A549 (cell line): ENCODE data around the gene IL18BP.

Experiments
- CHD4 ChIP-seq: fragments of 200-600 bp; sonication (generic); IDR thresholded peaks from 2 replicates; pipeline ENCODE4 v1.6.1; 2016; ENCODE audit warnings: antibody characterized with exemption, mild to moderate bottlenecking, borderline replicate concordance
- CTCF ChIP-seq: fragments of >200 bp; sonication (Bioruptor Twin); formaldehyde crosslinking; IDR thresholded peaks from 3 replicates; pipeline ENCODE4 v1.5.1; 2016
- KDM5A ChIP-seq: fragments of 200-600 bp; sonication (generic); IDR thresholded peaks from 2 replicates; pipeline ENCODE4 v1.6.1; 2016; ENCODE audit warnings: antibody characterized with exemption, mild to moderate bottlenecking
- TF ChIP-seq, protein P1 (sequence below): fragments of 250-450 bp; sonication (Bioruptor Pico); IDR thresholded peaks from 2 replicates; pipeline ENCODE4 v1.5.0; 2021; ENCODE audit warnings: mild to moderate bottlenecking, moderate library complexity, borderline replicate concordance

GRCh38 chr11:72005347-72006260 is 6.9 kb downstream of the IL18BP start:
- TF ChIP-seq, protein P1, sequence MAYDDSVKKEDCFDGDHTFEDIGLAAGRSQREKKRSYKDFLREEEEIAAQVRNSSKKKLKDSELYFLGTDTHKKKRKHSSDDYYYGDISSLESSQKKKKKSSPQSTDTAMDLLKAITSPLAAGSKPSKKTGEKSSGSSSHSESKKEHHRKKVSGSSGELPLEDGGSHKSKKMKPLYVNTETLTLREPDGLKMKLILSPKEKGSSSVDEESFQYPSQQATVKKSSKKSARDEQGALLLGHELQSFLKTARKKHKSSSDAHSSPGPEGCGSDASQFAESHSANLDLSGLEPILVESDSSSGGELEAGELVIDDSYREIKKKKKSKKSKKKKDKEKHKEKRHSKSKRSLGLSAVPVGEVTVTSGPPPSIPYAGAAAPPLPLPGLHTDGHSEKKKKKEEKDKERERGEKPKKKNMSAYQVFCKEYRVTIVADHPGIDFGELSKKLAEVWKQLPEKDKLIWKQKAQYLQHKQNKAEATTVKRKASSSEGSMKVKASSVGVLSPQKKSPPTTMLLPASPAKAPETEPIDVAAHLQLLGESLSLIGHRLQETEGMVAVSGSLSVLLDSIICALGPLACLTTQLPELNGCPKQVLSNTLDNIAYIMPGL: no peak
- no peak for TF ChIP-seq CTCF
- no peak for TF ChIP-seq KDM5A
- no peak for TF ChIP-seq CHD4
